Stimulated activated memory B cell treated with anti-CD40 and anti-IgM and Interleukin-4, amounts not matched to agents 10 μg/mL and 1 μg/mL and 100 μg/mL, for 72 hours (primary cell): ENCODE results near the gene CHST7.

Experiments used
- ATAC-seq: fragments of 150-1000 bp; cut with Tn5 transposase; 2 replicates; pipeline ENCODE4 v1.10.0; 2021
- H3K27ac Mint-ChIP-seq: one replicate; pipeline ENCODE4 v1.8.0; 2022; ENCODE audit warnings: mild to moderate bottlenecking, mixed read lengths
- H3K27me3 Mint-ChIP-seq: one replicate; pipeline ENCODE4 v1.8.0; 2022; ENCODE audit warnings: mixed read lengths
- H3K36me3 Mint-ChIP-seq: one replicate; pipeline ENCODE4 v1.8.0; 2022; ENCODE audit warnings: mixed read lengths
- H3K4me1 Mint-ChIP-seq: one replicate; pipeline ENCODE4 v1.8.0; 2022; ENCODE audit warnings: mixed read lengths
- H3K4me3 Mint-ChIP-seq: one replicate; pipeline ENCODE4 v1.8.0; 2022; ENCODE audit warnings: mild to moderate bottlenecking, moderate library complexity, mixed read lengths
- H3K9me3 Mint-ChIP-seq: one replicate; pipeline ENCODE4 v1.8.0; 2022; ENCODE audit warnings: mixed read lengths

The CHST7 gene

GRCh38 chrX:46582966-46583365 is 9.4 kb downstream of the CHST7 start:
- Mint-ChIP-seq H3K27ac (no peak overlapping the region), H3K4me3 (no peak overlapping the region), H3K27me3 (no peaks in the 10 kb centered on the region), H3K36me3 (no peaks in the 10 kb centered on the region), H3K9me3 (no peaks in the 10 kb centered on the region), H3K4me1 (no peaks in the 10 kb centered on the region)
- ATAC-seq, result no peak

DNA sequence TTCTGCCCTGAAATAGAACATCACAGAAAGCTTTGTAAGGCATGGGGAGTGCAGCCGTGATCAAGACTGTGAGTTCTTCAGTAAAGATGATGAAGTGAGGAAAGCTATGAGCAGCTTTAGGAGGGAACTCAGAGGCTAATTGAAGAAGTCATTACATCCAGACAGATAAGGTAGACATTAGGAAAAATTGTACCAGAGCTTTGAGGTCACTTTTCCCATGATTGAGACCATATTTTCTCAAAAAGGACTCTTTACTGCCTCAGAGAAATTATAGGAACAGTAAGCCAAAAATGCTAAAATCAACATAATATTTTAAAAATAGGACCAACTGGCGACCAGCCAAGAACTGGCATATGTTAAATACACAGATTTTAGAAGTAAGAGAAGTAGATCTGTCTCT is 11.2 kb downstream of the CHST7 start:
- no peaks in the 10 kb centered on the region for H3K4me1 Mint-ChIP-seq
- H3K27me3 Mint-ChIP-seq, result no peaks in the 10 kb centered on the region
- no peak overlapping the region for H3K27ac Mint-ChIP-seq
- no peak for ATAC-seq
- no peaks in the 10 kb centered on the region for H3K36me3 Mint-ChIP-seq
- H3K4me3 Mint-ChIP-seq, result no peak overlapping the region
- H3K9me3 Mint-ChIP-seq, result no peaks in the 10 kb centered on the region

DNA sequence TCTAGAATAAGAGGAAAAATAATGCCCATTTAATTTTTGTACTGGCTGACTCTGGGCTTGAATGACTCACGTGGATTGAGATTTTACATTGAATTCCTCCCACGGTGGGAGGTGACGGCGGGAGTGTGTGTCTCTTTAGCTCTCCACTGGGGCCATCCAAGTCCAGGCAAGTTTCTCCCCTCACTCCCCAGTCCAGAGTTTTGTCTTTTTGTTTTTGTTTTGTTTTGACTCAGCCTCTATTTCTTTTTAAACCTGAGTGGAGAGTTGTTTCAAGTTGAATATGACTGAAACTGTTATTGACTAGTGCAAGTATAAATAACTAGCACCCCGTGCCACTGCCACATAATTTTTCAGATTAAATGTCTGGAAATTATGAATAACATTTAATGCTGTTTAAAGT is 13.6 kb downstream of the CHST7 start:
- Mint-ChIP-seq H3K4me3 (no peak overlapping the region), H3K9me3 (no peaks in the 10 kb centered on the region), H3K27me3 (no peaks in the 10 kb centered on the region), H3K4me1 (no peaks in the 10 kb centered on the region), H3K36me3 (no peaks in the 10 kb centered on the region), H3K27ac (no peak overlapping the region)
- no peak for ATAC-seq

GRCh38 chrX:46587753-46588171 is 14.2 kb downstream of the CHST7 start:
- Mint-ChIP-seq H3K36me3 (no peaks in the 10 kb centered on the region), H3K27me3 (no peaks in the 10 kb centered on the region), H3K27ac (no peak overlapping the region), H3K9me3 (no peaks in the 10 kb centered on the region), H3K4me1 (no peaks in the 10 kb centered on the region), H3K4me3 (no peak overlapping the region)
- ATAC-seq, result no peak

- ATAC-seq, result no peak
- no peaks in the 10 kb centered on the region for H3K27me3 Mint-ChIP-seq
- no peak overlapping the region for H3K27ac Mint-ChIP-seq
- H3K36me3 Mint-ChIP-seq, result no peaks in the 10 kb centered on the region
- no peaks in the 10 kb centered on the region for H3K9me3 Mint-ChIP-seq
- no peak overlapping the region for H3K4me3 Mint-ChIP-seq
- H3K4me1 Mint-ChIP-seq, result no peaks in the 10 kb centered on the region
These were observed 14.7 kb downstream of the CHST7 start for GRCh38 chrX:46588263-46588662.

DNA sequence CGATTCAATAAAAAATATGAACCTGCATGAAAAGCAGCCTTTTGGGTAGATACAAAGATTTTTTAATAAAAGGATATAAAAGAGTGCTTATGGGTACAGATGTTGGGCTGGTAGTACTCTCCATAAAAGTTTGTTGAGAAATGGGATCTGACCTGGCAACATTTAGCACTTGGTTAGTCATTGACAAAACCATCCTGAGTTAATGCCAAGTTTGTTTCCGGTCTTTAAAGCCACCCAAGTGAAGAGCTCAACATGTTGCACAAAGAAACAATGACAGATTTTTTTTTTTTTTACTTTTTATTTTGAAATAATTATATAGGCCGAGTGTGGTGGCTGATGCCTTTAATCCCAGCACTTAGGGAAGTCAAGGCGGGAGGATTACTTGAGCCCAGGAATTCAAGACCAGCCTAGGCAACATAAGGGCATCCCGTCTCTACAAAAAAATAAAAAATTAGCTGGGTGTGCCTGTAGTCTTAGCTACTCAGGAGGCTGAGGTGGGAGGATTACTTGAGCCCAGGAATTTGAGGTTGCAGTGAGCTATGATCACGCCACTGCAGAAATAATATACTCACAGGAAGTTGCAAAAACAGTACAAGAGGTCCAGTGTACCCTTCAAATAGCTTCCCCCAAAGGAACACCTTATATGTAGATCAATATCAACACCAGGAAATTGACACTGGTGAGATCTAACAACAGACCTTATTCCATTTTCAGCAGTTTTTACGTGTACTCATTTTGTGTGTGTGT is 16.6 kb downstream of the CHST7 start:
- Mint-ChIP-seq H3K9me3 (no peaks in the 10 kb centered on the region), H3K27me3 (no peaks in the 10 kb centered on the region), H3K4me1 (peaks cover 4% of the 10 kb centered on the region), H3K36me3 (no peaks in the 10 kb centered on the region), H3K4me3 (no peak overlapping the region), H3K27ac (no peak overlapping the region)
- no peak for ATAC-seq

- H3K36me3 Mint-ChIP-seq, result no peaks in the 10 kb centered on the region
- H3K27ac Mint-ChIP-seq, result no peak overlapping the region
- no peaks in the 10 kb centered on the region for H3K27me3 Mint-ChIP-seq
- no peak for ATAC-seq
- H3K9me3 Mint-ChIP-seq, result no peaks in the 10 kb centered on the region
- H3K4me3 Mint-ChIP-seq, result no peak overlapping the region
- peaks cover 4% of the 10 kb centered on the region for H3K4me1 Mint-ChIP-seq
These were observed 21.5 kb downstream of the CHST7 start for GRCh38 chrX:46595084-46595483.

DNA sequence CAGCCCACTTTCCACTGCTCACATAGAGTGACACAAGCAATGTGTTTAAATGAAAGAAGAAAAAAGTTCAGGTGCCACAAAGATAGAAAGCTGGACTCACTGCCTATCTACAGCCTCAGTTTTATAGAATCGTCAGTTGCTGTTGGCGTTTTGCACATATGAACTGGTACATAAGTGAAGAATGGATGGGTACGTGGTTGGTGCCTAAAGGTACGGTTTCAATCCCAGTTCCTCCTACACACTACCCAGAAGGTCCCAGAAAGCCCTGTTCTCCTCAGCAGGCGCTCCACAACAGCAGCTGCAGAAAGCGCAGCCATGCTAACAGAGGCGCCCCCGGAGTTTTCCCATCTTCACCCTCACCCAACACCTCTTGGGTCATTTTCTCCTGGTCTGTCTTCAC is 23.6 kb downstream of the CHST7 start:
- H3K9me3 Mint-ChIP-seq, result no peaks in the 10 kb centered on the region
- H3K4me1 Mint-ChIP-seq, result peaks cover 4% of the 10 kb centered on the region
- H3K36me3 Mint-ChIP-seq, result peaks cover 5% of the 10 kb centered on the region
- H3K4me3 Mint-ChIP-seq, result no peak overlapping the region
- no peaks in the 10 kb centered on the region for H3K27me3 Mint-ChIP-seq
- H3K27ac Mint-ChIP-seq, result no peak overlapping the region
- no peak for ATAC-seq

DNA sequence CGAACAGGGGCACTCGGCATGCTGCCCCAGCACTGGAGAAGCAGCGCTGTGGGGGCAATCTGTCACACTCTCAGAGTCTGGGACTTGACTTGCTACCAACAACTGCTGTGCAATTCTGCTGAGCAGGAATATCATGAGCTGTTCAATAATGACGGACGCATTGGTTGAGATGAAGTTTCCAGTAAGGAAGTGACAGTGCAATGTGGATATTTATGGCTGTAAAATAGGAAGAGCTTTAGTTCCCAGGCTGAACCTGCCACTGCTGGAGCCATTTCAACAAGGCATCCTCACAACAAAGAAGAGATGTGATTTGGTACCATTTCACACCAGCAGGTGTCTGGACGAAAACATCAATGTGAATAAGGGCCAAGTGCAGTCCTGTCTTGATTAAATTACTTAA is 24.2 kb downstream of the CHST7 start:
- no peaks in the 10 kb centered on the region for H3K27me3 Mint-ChIP-seq
- peaks cover 5% of the 10 kb centered on the region for H3K36me3 Mint-ChIP-seq
- ATAC-seq, result no peak
- no peak overlapping the region for H3K4me3 Mint-ChIP-seq
- no peaks in the 10 kb centered on the region for H3K9me3 Mint-ChIP-seq
- peaks cover 4% of the 10 kb centered on the region for H3K4me1 Mint-ChIP-seq
- H3K27ac Mint-ChIP-seq, result no peak overlapping the region

GRCh38 chrX:46599051-46599560 is 25.5 kb downstream of the CHST7 start:
- Mint-ChIP-seq H3K27me3 (no peaks in the 10 kb centered on the region), H3K27ac (no peak overlapping the region), H3K4me1 (no peaks in the 10 kb centered on the region)

DNA sequence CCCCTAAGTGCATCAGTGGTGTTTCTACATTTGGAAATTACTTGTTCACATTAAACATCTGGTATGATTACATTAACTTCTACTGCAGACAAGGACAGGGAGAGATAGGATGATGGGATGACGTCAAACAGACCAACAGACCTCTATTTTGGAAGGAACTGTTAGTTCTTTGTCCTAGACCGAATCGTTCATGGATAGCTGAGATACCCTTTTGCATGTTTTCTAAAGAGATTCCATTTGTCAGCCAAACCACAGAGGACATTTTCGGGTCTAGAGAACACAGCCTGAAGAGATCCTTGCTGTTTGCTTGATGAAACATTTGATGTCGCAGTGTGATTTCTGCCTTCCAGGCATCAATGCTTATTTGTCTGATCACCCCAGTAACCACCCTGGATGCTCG is 27.7 kb downstream of the CHST7 start:
- H3K27ac Mint-ChIP-seq, result no peak overlapping the region
- H3K36me3 Mint-ChIP-seq, result peaks cover 7% of the 10 kb centered on the region
- H3K4me1 Mint-ChIP-seq, result no peaks in the 10 kb centered on the region
- H3K4me3 Mint-ChIP-seq, result no peak overlapping the region
- no peaks in the 10 kb centered on the region for H3K27me3 Mint-ChIP-seq
- no peak for ATAC-seq
- no peaks in the 10 kb centered on the region for H3K9me3 Mint-ChIP-seq

More at GRCh38 chrX:46599051-46599560, 25.5 kb downstream of the CHST7 start:
- Mint-ChIP-seq H3K36me3 (peaks cover 5% of the 10 kb centered on the region), H3K4me3 (no peak overlapping the region), H3K9me3 (no peaks in the 10 kb centered on the region)
- no peak for ATAC-seq

DNA sequence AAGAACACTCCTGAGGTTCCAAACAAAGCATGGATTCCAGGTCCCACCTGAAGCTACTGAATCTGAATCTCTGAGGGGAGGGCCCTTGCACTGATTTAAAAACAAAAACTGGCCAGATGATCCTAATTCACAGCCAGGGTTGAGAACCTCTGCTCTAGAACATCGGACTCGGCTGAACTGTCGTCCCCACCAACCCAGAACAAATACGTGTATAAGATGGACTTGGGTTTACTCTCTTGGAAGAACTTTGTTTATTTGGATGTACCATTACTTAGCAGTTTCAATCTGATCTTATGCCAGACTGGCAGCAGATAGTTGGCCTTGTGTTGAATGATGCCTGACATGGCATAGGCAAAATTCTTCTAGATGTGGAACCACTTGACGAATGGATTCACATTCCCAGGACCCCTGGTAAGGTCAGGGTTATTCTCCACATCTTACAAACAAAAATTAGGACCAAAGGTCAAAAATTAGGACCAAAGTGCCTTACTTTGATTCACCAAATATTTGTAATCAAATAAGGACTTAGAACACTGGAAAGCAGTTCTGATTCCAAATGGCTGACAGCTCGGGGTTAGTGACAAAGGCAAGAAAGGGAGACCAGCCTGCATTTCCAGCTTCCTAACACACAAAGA is 29.0 kb downstream of the CHST7 start:
- no peak for ATAC-seq
- Mint-ChIP-seq H3K27ac (no peak overlapping the region), H3K27me3 (no peaks in the 10 kb centered on the region), H3K4me3 (no peak overlapping the region), H3K4me1 (no peaks in the 10 kb centered on the region), H3K9me3 (no peaks in the 10 kb centered on the region), H3K36me3 (peaks cover 11% of the 10 kb centered on the region)

- Mint-ChIP-seq H3K27ac (no peak overlapping the region), H3K4me1 (no peaks in the 10 kb centered on the region), H3K4me3 (no peak overlapping the region), H3K36me3 (peaks cover 14% of the 10 kb centered on the region), H3K27me3 (no peaks in the 10 kb centered on the region), H3K9me3 (no peaks in the 10 kb centered on the region)
- no peak for ATAC-seq
These were observed 34.4 kb downstream of the CHST7 start for GRCh38 chrX:46607916-46608315.

DNA sequence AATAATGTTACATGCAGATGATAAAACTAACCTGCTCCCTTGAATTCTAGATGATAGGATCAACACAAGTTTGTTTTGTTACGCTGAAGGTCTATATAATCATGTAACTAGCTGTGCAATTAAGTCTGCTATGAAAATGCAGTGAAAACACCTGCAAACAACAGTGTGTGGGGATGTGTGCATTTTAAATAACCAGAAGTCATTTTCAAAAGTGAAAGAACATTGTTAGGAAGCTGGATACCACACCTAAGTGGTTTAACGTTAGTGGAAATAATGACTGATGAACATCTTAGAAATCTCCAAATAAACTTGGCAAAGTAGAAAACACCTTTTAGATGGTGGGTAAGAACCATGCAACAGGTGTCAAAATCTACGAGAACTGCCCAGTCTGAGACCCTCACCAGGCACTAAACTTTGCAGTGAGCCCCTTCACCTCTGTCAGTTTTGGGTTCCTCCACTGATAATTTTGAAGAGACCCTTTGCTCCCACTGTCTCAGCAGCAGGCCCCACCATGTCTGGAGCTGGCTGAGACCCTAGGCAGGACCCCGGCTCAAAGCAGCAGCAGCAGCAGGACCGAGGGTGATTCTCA is 36.6 kb downstream of the CHST7 start:
- Mint-ChIP-seq H3K36me3 (peaks cover 25% of the 10 kb centered on the region), H3K4me3 (no peak overlapping the region), H3K27ac (no peak overlapping the region), H3K4me1 (no peaks in the 10 kb centered on the region), H3K27me3 (no peaks in the 10 kb centered on the region), H3K9me3 (no peaks in the 10 kb centered on the region)
- ATAC-seq, result no peak

DNA sequence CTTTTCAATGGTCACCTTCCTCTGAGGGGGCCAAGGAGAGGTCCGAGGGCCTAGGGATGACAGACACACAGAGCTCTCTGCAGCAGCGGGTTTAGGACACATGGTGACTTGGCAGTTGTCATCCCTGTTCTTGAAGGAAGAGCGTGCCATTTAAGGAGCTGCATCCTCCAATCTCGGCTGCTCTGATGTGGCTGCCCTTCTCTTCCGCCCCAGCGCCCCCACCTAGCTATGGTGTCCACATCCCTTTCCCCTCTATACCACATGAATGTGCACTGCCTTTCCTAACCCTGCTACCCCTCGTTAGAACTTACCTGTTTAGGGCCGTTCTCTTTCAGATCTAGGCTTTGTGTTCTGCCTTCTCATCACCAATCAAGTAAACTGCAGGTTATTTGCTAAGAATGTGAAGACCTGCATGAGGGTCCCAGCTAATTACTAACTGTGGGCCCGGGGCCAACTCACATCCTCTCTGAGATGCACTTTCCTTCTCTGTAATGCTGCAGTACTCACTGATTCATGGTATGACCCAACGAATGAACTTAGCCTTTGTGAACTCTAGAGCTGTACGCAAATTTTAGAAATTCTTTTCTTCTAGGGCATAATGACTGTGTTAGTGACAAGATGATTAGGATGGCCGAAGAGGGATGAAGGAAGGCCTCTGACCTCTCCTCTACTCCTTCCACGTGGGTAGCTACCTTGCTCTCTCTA is 38.2 kb downstream of the CHST7 start:
- Mint-ChIP-seq H3K27ac (no peak overlapping the region), H3K4me3 (no peak overlapping the region)

More for the DNA sequence above, 38.2 kb downstream of the CHST7 start:
- H3K9me3 Mint-ChIP-seq, result no peaks in the 10 kb centered on the region
- H3K36me3 Mint-ChIP-seq, result peaks cover 26% of the 10 kb centered on the region
- ATAC-seq, result no peak
- no peaks in the 10 kb centered on the region for H3K4me1 Mint-ChIP-seq
- no peaks in the 10 kb centered on the region for H3K27me3 Mint-ChIP-seq
